ENCODE results near the gene EPB41L4A.

DNA sequence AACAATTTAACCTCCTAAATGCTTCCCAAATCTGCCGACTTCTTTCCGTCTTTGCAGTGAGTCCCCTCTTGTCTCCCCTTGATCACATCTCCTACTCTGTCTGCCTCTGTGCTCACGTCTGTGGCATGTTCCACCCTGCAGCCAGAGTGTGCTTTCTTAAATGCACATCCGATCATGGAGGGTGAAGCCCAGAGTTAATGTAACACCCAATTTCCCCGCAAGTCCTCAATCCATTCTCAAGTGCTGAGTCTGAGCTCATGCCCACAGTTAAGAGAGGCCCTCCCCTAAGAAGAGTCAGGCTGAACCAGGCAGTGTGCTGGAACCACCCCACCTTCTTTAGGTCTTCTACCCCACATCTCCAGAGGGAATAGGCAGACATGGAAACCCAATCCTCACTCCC is 164.8 kb downstream of the EPB41L4A start:
- no peak for TF ChIP-seq SIN3A (IDR thresholded peaks at IDR 0.05; ENCODE audit: borderline replicate concordance, insufficient read depth, low read depth, low read length)
- TF ChIP-seq, protein P1, sequence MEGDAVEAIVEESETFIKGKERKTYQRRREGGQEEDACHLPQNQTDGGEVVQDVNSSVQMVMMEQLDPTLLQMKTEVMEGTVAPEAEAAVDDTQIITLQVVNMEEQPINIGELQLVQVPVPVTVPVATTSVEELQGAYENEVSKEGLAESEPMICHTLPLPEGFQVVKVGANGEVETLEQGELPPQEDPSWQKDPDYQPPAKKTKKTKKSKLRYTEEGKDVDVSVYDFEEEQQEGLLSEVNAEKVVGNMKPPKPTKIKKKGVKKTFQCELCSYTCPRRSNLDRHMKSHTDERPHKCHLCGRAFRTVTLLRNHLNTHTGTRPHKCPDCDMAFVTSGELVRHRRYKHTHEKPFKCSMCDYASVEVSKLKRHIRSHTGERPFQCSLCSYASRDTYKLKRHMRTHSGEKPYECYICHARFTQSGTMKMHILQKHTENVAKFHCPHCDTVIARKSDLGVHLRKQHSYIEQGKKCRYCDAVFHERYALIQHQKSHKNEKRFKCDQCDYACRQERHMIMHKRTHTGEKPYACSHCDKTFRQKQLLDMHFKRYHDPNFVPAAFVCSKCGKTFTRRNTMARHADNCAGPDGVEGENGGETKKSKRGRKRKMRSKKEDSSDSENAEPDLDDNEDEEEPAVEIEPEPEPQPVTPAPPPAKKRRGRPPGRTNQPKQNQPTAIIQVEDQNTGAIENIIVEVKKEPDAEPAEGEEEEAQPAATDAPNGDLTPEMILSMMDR (IDR thresholded peaks at IDR 0.05) = no peak
- no peak for TF ChIP-seq POLR2AphosphoS5 (IDR thresholded peaks at IDR 0.05; ENCODE audit: low read depth, low read length)
- no peak for TF ChIP-seq TCF7L2 (IDR thresholded peaks at IDR 0.05; ENCODE audit: low read depth, low read length)
